HG02588 (cell line): ENCODE data around the gene ZCCHC24.

Experiments used
- ATAC-seq: cut with Tn5 transposase; IDR thresholded peaks from one replicate; pipeline ENCODE4 v1.9.1; 2021; ENCODE audit warnings: mild to moderate bottlenecking, moderate library complexity; ENCODE audit not compliant: unreplicated experiment

Gene ZCCHC24

GRCh38 chr10:79414714-79415113, 30.7 kb downstream of the ZCCHC24 start:
- no peak for ATAC-seq

GRCh38 chr10:79413196-79413595, 32.2 kb downstream of the ZCCHC24 start:
- peak; percentile 45 for ATAC-seq

GRCh38 chr10:79412516-79412915, 32.9 kb downstream of the ZCCHC24 start:
- no peak for ATAC-seq

GRCh38 chr10:79411546-79412495, 33.6 kb downstream of the ZCCHC24 start:
- no peak for ATAC-seq

GRCh38 chr10:79410315-79411094, 34.9 kb downstream of the ZCCHC24 start:
- ATAC-seq = no peak

GRCh38 chr10:79409726-79410085, 35.7 kb downstream of the ZCCHC24 start:
- ATAC-seq = no peak

GRCh38 chr10:79409038-79409725, 36.2 kb downstream of the ZCCHC24 start:
- ATAC-seq = no peak

- ATAC-seq = no peak
Observed at GRCh38 chr10:79407811-79408795, 37.3 kb downstream of the ZCCHC24 start.

GRCh38 chr10:79407423-79407796, 38.0 kb downstream of the ZCCHC24 start:
- ATAC-seq = no peak

GRCh38 chr10:79406683-79407422, 38.6 kb downstream of the ZCCHC24 start:
- no peak for ATAC-seq

GRCh38 chr10:79405995-79406515, 39.4 kb downstream of the ZCCHC24 start:
- no peak for ATAC-seq

- no peak for ATAC-seq
Observed at GRCh38 chr10:79405221-79405994, 40.0 kb downstream of the ZCCHC24 start.

GRCh38 chr10:79404690-79405131, 40.7 kb downstream of the ZCCHC24 start:
- ATAC-seq = no peak

GRCh38 chr10:79404231-79404609, 41.2 kb downstream of the ZCCHC24 start:
- no peak for ATAC-seq

- no peak for ATAC-seq
Observed at GRCh38 chr10:79403441-79404230, 41.8 kb downstream of the ZCCHC24 start.

- no peak for ATAC-seq
Observed at GRCh38 chr10:79402951-79403350, 42.5 kb downstream of the ZCCHC24 start.

GRCh38 chr10:79402625-79402946, 42.8 kb downstream of the ZCCHC24 start:
- ATAC-seq = no peak
